ENCODE measurements around the gene GNAQ.

GNAQ gene

DNA sequence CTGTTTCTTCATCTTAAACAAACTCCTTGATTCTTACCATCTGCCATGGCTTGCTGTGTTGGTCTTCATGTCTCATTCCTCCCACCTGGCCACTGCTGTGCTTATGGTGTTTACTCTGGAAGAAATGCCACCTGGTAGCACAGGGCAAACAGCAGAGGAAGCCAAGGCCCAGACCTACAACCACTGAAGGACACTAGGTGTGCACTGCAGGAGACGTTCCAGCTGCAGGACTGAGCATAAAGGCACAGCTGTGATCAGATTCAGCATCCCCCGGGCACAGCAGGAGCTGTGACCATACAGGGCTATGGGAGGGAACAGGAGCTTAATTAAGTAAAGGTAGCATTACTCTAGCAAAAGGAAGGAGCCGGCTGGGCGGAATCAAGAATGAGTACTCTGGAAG is 12.6 kb upstream of the GNAQ start:
- TF ChIP-seq, protein P1, sequence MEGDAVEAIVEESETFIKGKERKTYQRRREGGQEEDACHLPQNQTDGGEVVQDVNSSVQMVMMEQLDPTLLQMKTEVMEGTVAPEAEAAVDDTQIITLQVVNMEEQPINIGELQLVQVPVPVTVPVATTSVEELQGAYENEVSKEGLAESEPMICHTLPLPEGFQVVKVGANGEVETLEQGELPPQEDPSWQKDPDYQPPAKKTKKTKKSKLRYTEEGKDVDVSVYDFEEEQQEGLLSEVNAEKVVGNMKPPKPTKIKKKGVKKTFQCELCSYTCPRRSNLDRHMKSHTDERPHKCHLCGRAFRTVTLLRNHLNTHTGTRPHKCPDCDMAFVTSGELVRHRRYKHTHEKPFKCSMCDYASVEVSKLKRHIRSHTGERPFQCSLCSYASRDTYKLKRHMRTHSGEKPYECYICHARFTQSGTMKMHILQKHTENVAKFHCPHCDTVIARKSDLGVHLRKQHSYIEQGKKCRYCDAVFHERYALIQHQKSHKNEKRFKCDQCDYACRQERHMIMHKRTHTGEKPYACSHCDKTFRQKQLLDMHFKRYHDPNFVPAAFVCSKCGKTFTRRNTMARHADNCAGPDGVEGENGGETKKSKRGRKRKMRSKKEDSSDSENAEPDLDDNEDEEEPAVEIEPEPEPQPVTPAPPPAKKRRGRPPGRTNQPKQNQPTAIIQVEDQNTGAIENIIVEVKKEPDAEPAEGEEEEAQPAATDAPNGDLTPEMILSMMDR (IDR thresholded peaks at IDR 0.05): no peak
- no peak for DNase-seq (ENCODE audit: low spot score)
- H3K27ac ChIP-seq: no peak overlapping the region
- H3K4me3 ChIP-seq: no peak overlapping the region

DNA sequence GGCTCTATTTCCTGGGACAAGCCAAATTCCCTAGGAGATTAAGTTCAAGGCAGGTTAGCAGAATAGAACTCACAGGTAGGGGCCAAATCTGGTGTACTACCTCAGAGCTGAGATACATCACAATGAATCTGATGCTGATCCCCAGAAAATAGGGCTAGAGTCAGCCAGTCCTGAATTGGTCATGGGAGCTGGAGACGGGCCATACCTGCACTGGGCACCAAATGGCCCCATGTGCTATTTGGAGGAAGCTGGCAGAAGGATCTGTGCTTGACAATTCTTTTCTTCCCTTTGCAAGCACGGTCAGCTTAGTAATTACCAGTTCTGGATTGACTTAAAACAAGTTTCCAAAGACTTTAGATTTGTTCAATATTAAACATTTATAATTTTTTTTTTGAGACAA is 10.4 kb upstream of the GNAQ start:
- Histone ChIP-seq H3K27ac (no peak overlapping the region), H3K4me3 (no peak overlapping the region)
- TF ChIP-seq, protein P1 (IDR thresholded peaks at IDR 0.05): no peak
- no peak for DNase-seq (ENCODE audit: low spot score)

DNA sequence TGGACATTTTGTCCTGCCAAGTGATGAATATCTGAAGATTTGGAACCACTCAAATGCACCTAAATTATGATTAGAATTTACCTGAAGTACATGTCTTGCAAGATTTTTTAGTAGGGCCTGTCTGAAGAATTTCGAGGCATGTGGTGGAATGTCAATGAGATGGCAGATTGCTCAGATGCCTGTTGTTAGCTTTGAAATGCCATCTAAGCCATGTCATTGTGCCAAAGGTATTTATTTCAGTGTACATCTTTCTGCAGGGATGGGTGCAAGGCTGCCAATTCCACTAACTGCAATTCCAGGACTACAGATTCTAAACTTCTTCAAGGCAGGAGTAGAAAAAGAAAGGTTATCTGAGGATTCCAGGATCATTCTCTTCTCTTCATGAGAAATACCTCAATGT is 9.1 kb upstream of the GNAQ start:
- Histone ChIP-seq H3K4me3 (no peak overlapping the region), H3K27ac (no peak overlapping the region)
- TF ChIP-seq, protein P1 (IDR thresholded peaks at IDR 0.05): no peak
- no peak for DNase-seq (ENCODE audit: low spot score)

DNA sequence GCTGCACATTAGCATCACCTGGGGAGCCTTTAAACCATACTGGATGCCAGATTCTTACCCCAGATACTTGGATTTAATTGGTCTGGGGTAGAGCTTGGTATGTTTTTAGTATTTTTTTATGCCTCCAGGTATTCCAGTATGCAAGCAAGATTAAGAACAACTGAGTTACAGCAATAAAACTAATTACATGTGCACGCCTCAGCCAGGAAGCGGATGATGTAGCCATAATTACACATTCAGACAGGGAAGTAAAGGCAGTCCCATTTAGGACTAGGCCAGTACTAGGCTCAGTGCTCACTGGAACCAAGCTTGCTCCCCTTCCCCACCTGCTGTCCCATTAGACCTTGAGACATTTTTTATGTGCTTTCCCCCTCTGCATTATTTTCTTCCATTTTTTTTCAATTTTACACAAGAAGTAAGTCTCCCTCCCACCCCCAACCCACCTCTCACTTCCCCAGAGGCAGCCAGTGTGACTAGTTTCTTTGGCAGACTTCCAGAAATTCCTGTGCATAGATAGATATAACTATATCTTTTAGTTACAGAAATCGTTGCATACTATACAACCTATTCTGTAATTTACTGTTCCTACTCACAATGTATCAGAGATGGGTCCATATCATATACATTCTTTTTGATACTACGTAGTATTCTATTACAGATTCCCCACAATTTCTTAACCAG is 7.1 kb upstream of the GNAQ start:
- Histone ChIP-seq H3K4me3 (no peak overlapping the region), H3K27ac (no peak overlapping the region)
- TF ChIP-seq, protein P1 (IDR thresholded peaks at IDR 0.05): no peak
- no peak for DNase-seq (ENCODE audit: low spot score)

DNA sequence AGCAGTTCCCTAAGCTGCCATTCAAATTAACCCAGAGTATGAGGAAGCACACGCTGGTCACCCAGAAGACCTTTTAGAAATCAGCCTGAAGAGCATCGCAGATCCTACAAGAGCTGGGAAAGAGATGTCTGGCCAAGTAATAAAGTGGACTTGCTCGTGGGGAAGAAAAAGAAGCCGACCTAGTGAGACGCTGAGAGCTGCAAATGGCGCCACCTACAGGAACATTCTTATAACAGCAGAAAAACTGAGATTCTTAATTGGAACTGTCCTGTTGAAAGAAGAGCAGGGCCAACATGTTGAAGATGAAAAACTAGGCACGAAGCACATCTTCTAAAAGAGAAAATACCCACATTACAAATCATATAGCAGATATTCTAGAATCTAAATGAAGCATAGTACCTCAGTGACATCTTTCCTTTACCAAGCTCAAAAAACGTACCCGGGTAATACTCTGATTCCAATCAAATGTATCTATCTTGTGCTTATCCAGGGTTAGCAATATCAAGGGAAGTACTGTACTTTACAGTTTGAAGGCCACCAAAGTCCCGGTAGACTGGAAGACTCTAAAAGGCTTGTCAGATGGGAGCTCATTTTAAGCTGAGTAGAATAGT is 3.9 kb upstream of the GNAQ start:
- Histone ChIP-seq H3K27ac (peak overlapping the region in 1 of 2 donors; percentile 17), H3K4me3 (peak overlapping the region; percentile 21)
- no peak for DNase-seq (ENCODE audit: low spot score)
- TF ChIP-seq, protein P1 (IDR thresholded peaks at IDR 0.05): peak; percentile 76

DNA sequence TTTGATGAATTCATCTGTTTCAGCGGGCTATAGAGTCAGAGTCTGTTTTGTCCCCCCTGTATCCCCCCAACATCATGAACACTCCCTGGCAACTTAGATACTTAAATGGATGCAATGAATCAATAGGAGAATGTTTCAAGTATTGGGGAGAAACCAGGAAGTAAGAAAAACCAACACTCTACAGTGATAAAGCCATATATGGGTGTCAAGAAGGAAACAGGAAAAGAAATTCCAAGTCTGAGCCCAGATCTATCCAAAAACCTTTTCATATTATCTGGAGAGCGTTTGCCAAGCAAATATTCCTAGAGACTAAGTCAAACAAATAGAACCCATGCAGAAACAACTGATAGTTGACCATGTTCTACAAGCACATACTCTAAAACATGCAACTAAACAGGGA is 2.3 kb upstream of the GNAQ start:
- no peak for DNase-seq (ENCODE audit: low spot score)
- H3K27ac ChIP-seq: no peak overlapping the region
- H3K4me3 ChIP-seq: no peak overlapping the region
- TF ChIP-seq, protein P1 (IDR thresholded peaks at IDR 0.05): no peak
